ENCODE measurements around the gene MFN2. TPM values are rescaled to one million over a fixed set of nuclear protein-coding genes. Genes with fewer than 3 reads are reported as not detected.
"Not testable (repeated sequence)": the region's sequence is repeated elsewhere in the genome, so short reads cannot be mapped to it uniquely, and the experiment has no call there.

The MFN2 gene
- total RNA-seq, 2 experiments from 2014 or later: 28.3 to 52.7 TPM

DNA sequence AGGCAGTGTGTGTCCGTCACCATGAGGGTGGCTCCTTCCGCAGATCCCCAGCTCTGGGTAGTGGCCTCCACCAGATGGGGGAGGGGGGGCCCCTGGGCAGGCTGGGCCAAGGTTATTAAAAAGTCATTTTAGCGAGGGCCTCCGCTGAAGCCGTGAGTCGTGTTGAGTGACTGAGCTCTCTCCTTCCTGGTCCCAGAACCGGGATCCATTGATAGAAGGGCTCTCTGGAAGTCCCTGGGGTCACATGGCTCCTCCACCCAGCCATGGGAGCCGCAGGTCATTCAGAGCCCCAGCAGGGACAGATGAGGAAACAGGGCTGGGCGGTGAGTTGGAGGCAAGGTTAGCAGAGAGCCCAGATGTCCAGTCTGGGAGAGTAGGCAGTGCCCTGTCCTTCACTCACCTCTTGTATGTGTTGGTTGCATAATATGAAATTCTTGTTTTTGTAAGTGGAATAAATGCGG, 51.9 kb downstream of the MFN2 start:
- H3K79me2 ChIP-seq (ENCODE audit: insufficient read depth, low read depth, low read length): no peaks in the 10 kb centered on the region
- no peaks in the 10 kb centered on the region for H4K20me1 ChIP-seq (ENCODE audit: insufficient read depth, low read length)
- H2AFZ ChIP-seq (ENCODE audit: low read length): no peak overlapping the region
- peaks cover 21% of the 10 kb centered on the region; the same call in 1 of the 2 replicates for H3K36me3 ChIP-seq (ENCODE audit: insufficient read depth, low read length)
- ChIA-PET POLR2A (interaction anchor here (0.6 to 1.1 kb wide), 3 partner anchors 9 to 54 kb away, joined by 3 to 5 read pairs (median 3); partner anchors contain the start of gene MIIP), CTCF (ENCODE audit: unreplicated experiment) (no interaction called here)
- intact Hi-C loops (cut with micrococcal nuclease; ENCODE audit: unreplicated experiment): no loop called here
- no peak overlapping the region for H3K27ac ChIP-seq (ENCODE audit: low read depth, low read length, poor library complexity, severe bottlenecking)
- H3K9me3 ChIP-seq (ENCODE audit: low read length): no peaks in the 10 kb centered on the region
- TF ChIP-seq, protein P1, sequence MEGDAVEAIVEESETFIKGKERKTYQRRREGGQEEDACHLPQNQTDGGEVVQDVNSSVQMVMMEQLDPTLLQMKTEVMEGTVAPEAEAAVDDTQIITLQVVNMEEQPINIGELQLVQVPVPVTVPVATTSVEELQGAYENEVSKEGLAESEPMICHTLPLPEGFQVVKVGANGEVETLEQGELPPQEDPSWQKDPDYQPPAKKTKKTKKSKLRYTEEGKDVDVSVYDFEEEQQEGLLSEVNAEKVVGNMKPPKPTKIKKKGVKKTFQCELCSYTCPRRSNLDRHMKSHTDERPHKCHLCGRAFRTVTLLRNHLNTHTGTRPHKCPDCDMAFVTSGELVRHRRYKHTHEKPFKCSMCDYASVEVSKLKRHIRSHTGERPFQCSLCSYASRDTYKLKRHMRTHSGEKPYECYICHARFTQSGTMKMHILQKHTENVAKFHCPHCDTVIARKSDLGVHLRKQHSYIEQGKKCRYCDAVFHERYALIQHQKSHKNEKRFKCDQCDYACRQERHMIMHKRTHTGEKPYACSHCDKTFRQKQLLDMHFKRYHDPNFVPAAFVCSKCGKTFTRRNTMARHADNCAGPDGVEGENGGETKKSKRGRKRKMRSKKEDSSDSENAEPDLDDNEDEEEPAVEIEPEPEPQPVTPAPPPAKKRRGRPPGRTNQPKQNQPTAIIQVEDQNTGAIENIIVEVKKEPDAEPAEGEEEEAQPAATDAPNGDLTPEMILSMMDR (conservative IDR thresholded peaks at IDR 0.05; ENCODE audit: low read length): no peak
- TF ChIP-seq EZH2phosphoT487 (IDR thresholded peaks at IDR 0.05; ENCODE audit: borderline replicate concordance, low read depth, low read length): no peak
- H3K9me2 ChIP-seq (ENCODE audit: insufficient read depth, low read length): no peaks in the 10 kb centered on the region
- no peak overlapping the region for H3K4me2 ChIP-seq (ENCODE audit: low read length)
- H3K4me3 ChIP-seq (ENCODE audit: low read depth, low read length, poor library complexity, severe bottlenecking): no peak overlapping the region
- no peak for DNase-seq (ENCODE audit: low spot score)
- H3K4me1 ChIP-seq (ENCODE audit: insufficient read depth, low read length, poor library complexity, severe bottlenecking): peaks cover 11% of the 10 kb centered on the region
- no TSS peak for BruUV-seq (replicated peaks)

- POLR2A ChIA-PET; H3K27ac ChIP-seq (ENCODE audit: low read depth, low read length, poor library complexity, severe bottlenecking); H3K4me2 ChIP-seq (ENCODE audit: low read length); H3K79me2 ChIP-seq (ENCODE audit: insufficient read depth, low read depth, low read length); H2AFZ ChIP-seq (ENCODE audit: low read length); H3K4me3 ChIP-seq (ENCODE audit: low read depth, low read length, poor library complexity, severe bottlenecking); BruUV-seq (replicated peaks); DNase-seq (ENCODE audit: low spot score); H3K9me2 ChIP-seq (ENCODE audit: insufficient read depth, low read length); intact Hi-C loops (cut with micrococcal nuclease; ENCODE audit: unreplicated experiment); H3K9me3 ChIP-seq (ENCODE audit: low read length); CTCF ChIA-PET (ENCODE audit: unreplicated experiment); H4K20me1 ChIP-seq (ENCODE audit: insufficient read depth, low read length): not testable (repeated sequence)
- peaks cover 15% of the 10 kb centered on the region for H3K4me1 ChIP-seq (ENCODE audit: insufficient read depth, low read length, poor library complexity, severe bottlenecking)
- peaks cover 15% of the 10 kb centered on the region; the same call in 1 of the 2 replicates for H3K36me3 ChIP-seq (ENCODE audit: insufficient read depth, low read length)
These were observed 53.2 kb downstream of the MFN2 start for GRCh38 chr1:12033441-12033840.

DNA sequence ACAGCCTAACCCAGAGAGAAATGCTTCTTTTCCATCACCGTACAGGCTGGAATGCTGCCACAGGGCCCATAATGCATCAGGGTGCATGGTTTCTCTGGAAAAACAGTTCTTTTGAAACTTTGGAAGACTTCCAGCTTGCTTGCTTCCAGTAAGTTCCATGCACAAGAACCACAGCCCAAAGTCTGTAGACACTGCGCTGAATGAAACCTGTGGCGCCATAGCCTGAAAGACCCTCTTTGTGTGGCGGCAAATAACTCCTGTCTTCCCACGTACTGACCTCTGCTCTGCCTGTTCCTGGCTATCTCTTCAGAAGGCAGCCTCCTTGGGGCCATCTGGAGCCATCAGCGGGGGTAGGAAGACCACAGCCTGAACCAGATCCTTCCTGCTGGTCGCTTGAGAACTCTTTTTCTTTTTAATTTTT, 54.1 kb downstream of the MFN2 start:
- Histone ChIP-seq H2AFZ (ENCODE audit: low read length) (no peak overlapping the region), H3K79me2 (ENCODE audit: insufficient read depth, low read depth, low read length) (no peaks in the 10 kb centered on the region), H3K9me2 (ENCODE audit: insufficient read depth, low read length) (no peaks in the 10 kb centered on the region), H3K27ac (ENCODE audit: low read depth, low read length, poor library complexity, severe bottlenecking) (no peak overlapping the region), H4K20me1 (ENCODE audit: insufficient read depth, low read length) (no peaks in the 10 kb centered on the region), H3K4me2 (ENCODE audit: low read length) (no peak overlapping the region), H3K9me3 (ENCODE audit: low read length) (no peaks in the 10 kb centered on the region), H3K4me3 (ENCODE audit: low read depth, low read length, poor library complexity, severe bottlenecking) (no peak overlapping the region), H3K4me1 (ENCODE audit: insufficient read depth, low read length, poor library complexity, severe bottlenecking) (peaks cover 25% of the 10 kb centered on the region), H3K36me3 (ENCODE audit: insufficient read depth, low read length) (peaks cover 15% of the 10 kb centered on the region; the same call in 1 of the 2 replicates)
- intact Hi-C loops (cut with micrococcal nuclease; ENCODE audit: unreplicated experiment): no loop called here
- DNase-seq (ENCODE audit: low spot score): no peak
- ChIA-PET POLR2A (interaction anchor here (1.3 kb wide), 1 partner anchor 15 kb away, joined by 4 read pairs; the partner anchor contains the start of gene MIIP), CTCF (ENCODE audit: unreplicated experiment) (no interaction called here)
- no peak for TF ChIP-seq EZH2phosphoT487 (IDR thresholded peaks at IDR 0.05; ENCODE audit: borderline replicate concordance, low read depth, low read length)
- TF ChIP-seq, protein P1 (conservative IDR thresholded peaks at IDR 0.05; ENCODE audit: low read length): no peak
- BruUV-seq (replicated peaks): no TSS peak
